ENCODE results near the gene TBX10.

Gene TBX10

DNA sequence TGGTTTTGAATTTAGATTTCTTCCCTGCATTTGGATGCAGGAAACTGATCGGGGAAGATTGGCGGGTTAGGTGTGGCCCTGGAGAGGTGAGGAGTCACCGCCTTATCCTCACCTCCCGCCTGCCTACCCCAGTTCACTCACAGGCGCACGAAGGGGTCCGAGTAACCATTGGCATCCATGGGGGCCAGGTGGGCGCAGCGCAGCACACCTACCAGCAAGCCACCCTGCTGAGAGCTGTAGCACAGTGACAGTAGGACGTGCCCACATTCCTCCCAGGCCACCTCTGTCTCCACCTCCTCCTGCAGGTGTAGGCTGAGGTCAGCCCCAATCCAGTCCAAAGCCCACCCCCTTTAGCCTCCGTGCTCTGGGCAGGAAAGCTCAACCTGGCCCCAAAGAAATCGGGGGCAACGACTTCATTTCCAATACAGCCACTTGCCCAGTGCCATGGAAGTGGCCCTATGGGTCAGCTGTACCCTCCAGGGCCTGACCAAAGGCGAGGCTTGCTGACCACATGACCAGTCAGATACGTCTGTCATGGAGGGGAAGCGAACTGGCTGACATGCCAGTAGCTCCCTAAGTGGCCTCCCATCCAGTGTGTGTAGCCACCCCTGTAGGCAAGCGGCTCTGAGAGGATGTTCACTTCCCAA is 26.1 kb downstream of the TBX10 start:
- ChIA-PET CTCF (interaction anchor here (0.6 to 1.7 kb wide), 8 partner anchors 12 to 1830 kb away, joined by 3 to 15 read pairs (median 3); partner anchors contain the start of gene NUDT8), POLR2A (ENCODE audit: low non-redundant PET) (no interaction called here)
- TF ChIP-seq CTCF (conservative IDR thresholded peaks at IDR 0.05; ENCODE audit: low read depth): no peak
- no peak for DNase-seq (ENCODE audit: low spot score)
- peak overlapping the region; percentile 72 for H3K27ac ChIP-seq

GRCh38 chr11:67612751-67613150 is 26.8 kb downstream of the TBX10 start:
- ChIA-PET CTCF (interaction anchor here (0.7 to 1.7 kb wide), 4 partner anchors 16 to 79 kb away, joined by 3 to 5 read pairs (median 3); partner anchors contain the start of gene NUDT8), POLR2A (ENCODE audit: low non-redundant PET) (no interaction called here)
- TF ChIP-seq CTCF (conservative IDR thresholded peaks at IDR 0.05; ENCODE audit: low read depth): no peak
- DNase-seq (ENCODE audit: low spot score): no peak
- H3K27ac ChIP-seq: peak overlapping the region; percentile 72

- peak overlapping the region; percentile 72 for H3K27ac ChIP-seq
- no peak for DNase-seq (ENCODE audit: low spot score)
- ChIA-PET CTCF (interaction anchor here (0.8 to 1.7 kb wide), 2 partner anchors 17 kb away, joined by 3 to 5 read pairs; partner anchors contain the start of gene NUDT8), POLR2A (ENCODE audit: low non-redundant PET) (no interaction called here)
- no peak for TF ChIP-seq CTCF (conservative IDR thresholded peaks at IDR 0.05; ENCODE audit: low read depth)
These were observed 27.6 kb downstream of the TBX10 start for GRCh38 chr11:67611704-67612587.

DNA sequence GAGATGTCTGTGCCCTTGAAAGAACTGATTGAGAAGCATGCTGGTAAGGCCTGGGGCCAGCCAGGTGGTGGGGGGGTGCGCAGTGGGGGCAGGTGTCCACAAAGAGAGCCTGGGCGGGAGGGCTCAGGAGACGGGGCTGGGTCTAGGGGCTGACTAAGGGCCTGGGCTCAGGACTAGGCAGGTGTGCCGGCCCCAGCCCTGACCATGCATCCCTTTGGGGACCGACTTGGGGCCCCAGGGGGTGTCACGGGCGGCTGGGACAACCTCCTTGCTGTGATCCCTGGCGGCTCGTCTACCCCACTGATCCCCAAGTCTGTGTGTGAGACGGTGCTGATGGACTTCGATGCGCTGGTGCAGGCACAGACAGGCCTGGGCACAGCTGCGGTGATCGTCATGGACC is 28.4 kb downstream of the TBX10 start:
- no peak for TF ChIP-seq CTCF (conservative IDR thresholded peaks at IDR 0.05; ENCODE audit: low read depth)
- H3K27ac ChIP-seq: peak overlapping the region; percentile 15
- no peak for DNase-seq (ENCODE audit: low spot score)
- ChIA-PET CTCF (no interaction called here), POLR2A (ENCODE audit: low non-redundant PET) (no interaction called here)

GRCh38 chr11:67610302-67610868 is 29.2 kb downstream of the TBX10 start:
- CTCF ChIA-PET: no interaction called here
- no peak for TF ChIP-seq CTCF (conservative IDR thresholded peaks at IDR 0.05; ENCODE audit: low read depth)
- POLR2A ChIA-PET (ENCODE audit: low non-redundant PET): no interaction called here
- no peak for DNase-seq (ENCODE audit: low spot score)
- peak overlapping the region; percentile 15; the same call in 1 of the 2 replicates for H3K27ac ChIP-seq

GRCh38 chr11:67609316-67609715 is 30.2 kb downstream of the TBX10 start:
- no peak for DNase-seq (ENCODE audit: low spot score)
- H3K27ac ChIP-seq: no peak overlapping the region
- POLR2A ChIA-PET (ENCODE audit: low non-redundant PET): no interaction called here
- TF ChIP-seq CTCF (conservative IDR thresholded peaks at IDR 0.05; ENCODE audit: low read depth): no peak
- CTCF ChIA-PET: no interaction called here

Data from RWPE1 (cell line).